HepG2 (cell line): Measurements from ENCODE around the gene CYP2W1. TPM values are rescaled to one million over a fixed set of nuclear protein-coding genes. Genes with fewer than 3 reads are reported as not detected.

Experiments
- AGO1 ChIP-seq: fragments of 200-400 bp; formaldehyde crosslinking; IDR thresholded peaks from 2 replicates; pipeline ENCODE4 v1.6.1; 2017; ENCODE audit warnings: mild to moderate bottlenecking, low read depth, low read length, moderate library complexity; ENCODE audit not compliant: poor library complexity, severe bottlenecking
- E2F1 ChIP-seq: sonication (generic); formaldehyde crosslinking; IDR thresholded peaks from 2 replicates; pipeline ENCODE4 v1.5.0; 2020; ENCODE audit warnings: missing genetic modification reagents
- ETS1 ChIP-seq: sonication (generic); formaldehyde crosslinking; IDR thresholded peaks from 2 replicates; pipeline ENCODE4 v1.4.0; 2020; ENCODE audit warnings: missing genetic modification reagents
- HDAC1 ChIP-seq: sonication (generic); formaldehyde crosslinking; IDR thresholded peaks from 2 replicates; pipeline ENCODE4 v1.5.1; 2020; ENCODE audit warnings: mild to moderate bottlenecking, missing genetic modification reagents
- JARID2 ChIP-seq: sonication (generic); formaldehyde crosslinking; IDR thresholded peaks from 2 replicates; pipeline ENCODE4 v1.8.1; 2023; ENCODE audit warnings: missing genetic modification reagents, inconsistent platforms; ENCODE audit not compliant: insufficient replicate concordance
- KDM1A ChIP-seq: IDR thresholded peaks from 2 replicates; pipeline ENCODE4 v1.6.1; 2016; ENCODE audit warnings: missing compliant biosample characterization
- NCOA2 ChIP-seq: sonication (generic); formaldehyde crosslinking; IDR thresholded peaks from 2 replicates; pipeline ENCODE4 v1.8.0; 2022; ENCODE audit warnings: inconsistent platforms
- NCOR1 ChIP-seq: fragments of 200-600 bp; sonication (generic); IDR thresholded peaks from 2 replicates; pipeline ENCODE4 v1.7.0; 2017; ENCODE audit warnings: antibody characterized with exemption, low read length, borderline replicate concordance
- NFRKB ChIP-seq: fragments of 450-650 bp; IDR thresholded peaks from 2 replicates; pipeline ENCODE4 v1.6.1; 2017
- POLR2AphosphoS5 ChIP-seq: IDR thresholded peaks from 2 replicates; pipeline ENCODE4 v1.6.1; 2012; ENCODE audit warnings: low read depth, low read length
- SCMH1 ChIP-seq: sonication (generic); formaldehyde crosslinking; IDR thresholded peaks from 2 replicates; pipeline ENCODE4 v1.9.0; 2021; ENCODE audit warnings: missing genetic modification reagents, mild to moderate bottlenecking, borderline replicate concordance
- SOX6 ChIP-seq, 2 experiments: fragments of 450-650 bp in 1 of 2; sonication (generic) in 1 of 2; formaldehyde crosslinking in 1 of 2; IDR thresholded peaks; 2 replicates each; pipeline versions ENCODE4 v1.4.0 to v1.6.1; 2017 to 2020; ENCODE audit warnings: antibody characterized with exemption in 1 of 2, mild to moderate bottlenecking in 1 of 2, missing genetic modification reagents in 1 of 2
- TEAD2 ChIP-seq: sonication (generic); formaldehyde crosslinking; IDR thresholded peaks from 2 replicates; pipeline ENCODE4 v1.9.0; 2021; ENCODE audit warnings: missing genetic modification reagents
- TRIM24 ChIP-seq: sonication (generic); formaldehyde crosslinking; IDR thresholded peaks from 2 replicates; pipeline ENCODE4 v1.8.0; 2022; ENCODE audit warnings: mild to moderate bottlenecking, missing genetic modification reagents
- TSC22D2 ChIP-seq: sonication (generic); formaldehyde crosslinking; IDR thresholded peaks from 2 replicates; pipeline ENCODE4 v1.5.1; 2020; ENCODE audit warnings: missing genetic modification reagents, mild to moderate bottlenecking, borderline replicate concordance
- ZBTB1 ChIP-seq: sonication (generic); formaldehyde crosslinking; IDR thresholded peaks from 2 replicates; pipeline ENCODE4 v1.4.0; 2020; ENCODE audit warnings: missing genetic modification reagents, borderline replicate concordance
- ZBTB39 ChIP-seq: sonication (generic); formaldehyde crosslinking; IDR thresholded peaks from 2 replicates; pipeline ENCODE4 v1.5.0; 2020; ENCODE audit warnings: missing genetic modification reagents
- ZFP36L1 ChIP-seq: sonication (generic); formaldehyde crosslinking; IDR thresholded peaks from 2 replicates; pipeline ENCODE4 v1.8.0; 2022; ENCODE audit warnings: mild to moderate bottlenecking, missing genetic modification reagents, moderate library complexity
- ZFYVE20 ChIP-seq: sonication (generic); formaldehyde crosslinking; IDR thresholded peaks from 2 replicates; pipeline ENCODE4 v1.8.0; 2023; ENCODE audit warnings: low read depth, mild to moderate bottlenecking, moderate library complexity, missing genetic modification reagents, borderline replicate concordance
- ZNF124 ChIP-seq: sonication (generic); formaldehyde crosslinking; IDR thresholded peaks from 2 replicates; pipeline ENCODE4 v1.4.0; 2020; ENCODE audit warnings: missing genetic modification reagents
- ZNF234 ChIP-seq: sonication (generic); formaldehyde crosslinking; conservative IDR thresholded peaks from 2 replicates; pipeline ENCODE4 v1.5.1; 2020; ENCODE audit warnings: mild to moderate bottlenecking, missing genetic modification reagents
- ZNF768 ChIP-seq: sonication (generic); formaldehyde crosslinking; IDR thresholded peaks from 2 replicates; pipeline ENCODE4 v1.4.0; 2020; ENCODE audit warnings: missing genetic modification reagents
- ZSCAN12 ChIP-seq: sonication (generic); formaldehyde crosslinking; IDR thresholded peaks from 2 replicates; pipeline ENCODE4 v1.9.0; 2021; ENCODE audit warnings: mild to moderate bottlenecking, missing genetic modification reagents
- polyA plus RNA-seq, 8 experiments: library from polyadenylated mRNA; depleted of rRNA in 3 of 8; stranded (reverse) in 7 of 8; unstranded in 1 of 8; fragments of >200 nt; fragmentation: Illumina TruSeq in 4 of 8; extraction: Trizol in 4 of 8; gene quantifications; 2 replicates each; pipeline versions ENCODE4 v1.2.1 to v1.2.3, GENCODE V29; 2011 to 2016; ENCODE audit warnings: low read depth in 4 of 8, missing spikeins in 1 of 8, mixed read lengths in 1 of 8; ENCODE audit not compliant: insufficient read depth in 1 of 8
- total RNA-seq, 5 experiments: library from RNA; depleted of rRNA; stranded (reverse); fragments of >200 nt; fragmentation: Illumina TruSeq; extraction: Trizol; gene quantifications; 2 replicates each; pipeline ENCODE4 v1.2.3, GENCODE V29; 2016; ENCODE audit warnings: low read depth in 1 of 5
- TF ChIP-seq, protein P1 (sequence below): IDR thresholded peaks from 2 replicates; pipeline ENCODE4 v1.6.1; 2016; ENCODE audit warnings: low read depth, borderline replicate concordance

The CYP2W1 gene
- total and polyA plus RNA-seq, 2 of the 13 experiments (the other 11 are each of a cell fraction or from before 2014, with no cell fraction given), result 19.5 to 31.7 TPM

DNA sequence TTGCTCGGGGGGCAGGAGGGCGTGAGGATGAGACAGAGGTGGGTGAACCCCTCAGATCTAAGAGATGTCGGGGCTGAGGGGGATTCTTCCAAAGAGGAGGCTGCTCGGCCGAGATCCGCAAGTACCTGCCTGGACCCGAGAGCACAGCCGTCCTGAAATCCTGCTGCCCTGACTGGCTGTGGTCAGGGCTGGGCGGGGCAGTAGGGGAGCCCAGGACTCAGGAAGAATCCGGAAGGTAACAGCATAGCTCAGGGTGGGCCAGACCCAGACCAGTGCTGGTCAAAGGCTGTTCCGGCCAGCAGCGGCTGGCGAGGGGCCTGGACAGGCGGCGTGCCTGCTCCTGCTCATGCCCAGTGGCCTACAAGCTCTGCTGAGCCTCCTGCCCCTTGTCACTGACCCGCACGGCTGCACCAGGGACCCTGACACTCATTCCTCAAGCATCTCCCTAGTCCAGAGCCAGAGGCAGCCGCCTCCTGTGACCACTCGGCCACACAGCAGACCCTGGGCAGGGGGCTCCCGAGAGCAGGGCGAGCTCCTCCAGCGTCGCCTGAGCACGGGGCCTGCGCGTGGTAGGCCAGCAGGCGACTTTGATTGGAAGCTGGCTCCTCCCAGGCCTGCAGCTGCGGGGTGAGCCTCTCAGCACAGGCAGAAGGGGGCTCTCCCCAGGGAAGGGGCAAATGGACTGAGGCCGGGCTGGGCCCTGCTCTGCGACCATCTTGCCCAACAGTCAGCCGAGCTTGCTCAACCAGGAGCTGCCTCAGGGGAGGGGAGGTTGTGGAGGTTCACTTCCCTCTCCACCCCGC is 25.4 kb upstream of the CYP2W1 start (continued):
- TF ChIP-seq E2F1 (CRISPR knock-in tag) (0 out of 2 replicates have a peak, but pooled peaks have one; percentile 54), NFRKB (no peak), SCMH1 (no peak), ZBTB39 (CRISPR knock-in tag) (peak; percentile 93), KDM1A (CRISPR knock-in tag) (peak; percentile 86; the same call in 1 of the 2 replicates), HDAC1 (CRISPR knock-in tag) (peak; percentile 92), TSC22D2 (CRISPR knock-in tag) (peak; percentile 84), TRIM24 (CRISPR knock-in tag) (no peak), ETS1 (CRISPR knock-in tag) (no peak), SOX6 (IDR thresholded peaks at IDR 0.05) (no peak), SOX6 (CRISPR knock-in tag; IDR thresholded peaks at IDR 0.05) (peak; percentile 62; the same call in 1 of the 2 replicates), ZNF124 (peak; percentile 75), POLR2AphosphoS5 (peak; percentile 87), ZNF234 (CRISPR knock-in tag) (no peak; the same call in 1 of the 2 replicates), TEAD2 (CRISPR knock-in tag) (peak; percentile 60; the same call in 1 of the 2 replicates), ZSCAN12 (CRISPR knock-in tag) (peak; percentile 90), NCOA2 (CRISPR knock-in tag) (peak; percentile 12; the same call in 1 of the 2 replicates), ZBTB1 (CRISPR knock-in tag) (no peak), AGO1 (peak; percentile 45), ZFYVE20 (0 out of 2 replicates have a peak, but pooled peaks have one; percentile 72), JARID2 (peak; percentile 54), ZNF768 (CRISPR knock-in tag) (peak; percentile 86), ZFP36L1 (CRISPR knock-in tag) (peak; percentile 98), NCOR1 (no peak)
- TF ChIP-seq, protein P1, sequence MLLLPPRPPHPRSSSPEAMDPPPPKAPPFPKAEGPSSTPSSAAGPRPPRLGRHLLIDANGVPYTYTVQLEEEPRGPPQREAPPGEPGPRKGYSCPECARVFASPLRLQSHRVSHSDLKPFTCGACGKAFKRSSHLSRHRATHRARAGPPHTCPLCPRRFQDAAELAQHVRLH (CRISPR knock-in tag), result peak; percentile 84; the same call in 1 of the 2 replicates
